K562 (cell line): Measurements from ENCODE around the gene CEACAM21. TPM values are rescaled to one million over a fixed set of nuclear protein-coding genes. Genes with fewer than 3 reads are reported as not detected.

Experiments
- FOSL1 ChIP-seq: fragments of 200-800 bp; sonication (Bioruptor generic); conservative IDR thresholded peaks from 2 replicates; pipeline ENCODE4 v1.6.1; 2016; ENCODE audit warnings: missing genetic modification characterization, missing compliant biosample characterization
- KAT2B ChIP-seq: IDR thresholded peaks from one replicate; pipeline ENCODE4 v1.6.1; 2012; ENCODE audit warnings: low read depth, mild to moderate bottlenecking, control low read depth, inconsistent platforms, low read length, moderate library complexity
- RAD21 ChIP-seq, 2 experiments: fragments of 250-450 bp in 1 of 2; fragments of 450-650 bp in 1 of 2; sonication (Bioruptor Pico) in 1 of 2; formaldehyde crosslinking in 1 of 2; IDR thresholded peaks in 1 of 2; conservative IDR thresholded peaks in 1 of 2; 2 replicates each; pipeline versions ENCODE4 v1.4.0 to v1.8.0; 2020 to 2022; ENCODE audit warnings: mild to moderate bottlenecking in 2 of 2, moderate library complexity in 1 of 2
- RBM39 ChIP-seq: fragments of 200-400 bp; formaldehyde crosslinking; optimal IDR thresholded peaks from 2 replicates; pipeline ENCODE3; 2018; ENCODE audit warnings: low read depth, low read length
- SMC3 ChIP-seq: conservative IDR thresholded peaks from 2 replicates; pipeline ENCODE4 v1.6.1; 2011; ENCODE audit warnings: low read depth, low read length, improper control_type of control experiment; ENCODE audit not compliant: insufficient read depth
- TBL1XR1 ChIP-seq, 2 experiments: IDR thresholded peaks; 2 replicates each; pipeline ENCODE4 v1.6.1; 2012; ENCODE audit warnings: improper control_type of control experiment in 2 of 2, low read length in 2 of 2, mild to moderate bottlenecking in 1 of 2
- TCF7 ChIP-seq: sonication (generic); IDR thresholded peaks from 2 replicates; pipeline ENCODE4 v1.6.1; 2016; ENCODE audit warnings: antibody characterized with exemption, borderline replicate concordance
- TEAD1 ChIP-seq, 2 experiments: fragments of 450-650 bp in 1 of 2; sonication (generic) in 1 of 2; formaldehyde crosslinking; IDR thresholded peaks; 2 replicates each; pipeline versions ENCODE4 v1.4.0 to v1.8.0; 2020 to 2022; ENCODE audit warnings: mild to moderate bottlenecking in 2 of 2, missing genetic modification reagents in 1 of 2
- TEAD4 ChIP-seq, 2 experiments: sonication (generic) in 1 of 2; formaldehyde crosslinking in 1 of 2; IDR thresholded peaks; 2 replicates each; pipeline versions ENCODE4 v1.6.1 to v1.8.0; 2012 to 2022; ENCODE audit warnings: borderline replicate concordance in 1 of 2, inconsistent platforms in 1 of 2, low read length in 1 of 2, mild to moderate bottlenecking in 1 of 2, missing genetic modification reagents in 1 of 2
- ZBTB7A ChIP-seq: IDR thresholded peaks from 2 replicates; pipeline ENCODE4 v1.6.1; 2011; ENCODE audit warnings: low read depth, mild to moderate bottlenecking, low read length, moderate library complexity, borderline replicate concordance; ENCODE audit not compliant: control insufficient read depth
- ZNF384 ChIP-seq: IDR thresholded peaks from 2 replicates; pipeline ENCODE4 v1.6.1; 2012; ENCODE audit warnings: low read depth, low read length, improper control_type of control experiment
- polyA plus RNA-seq, 8 experiments: library from polyadenylated mRNA; depleted of rRNA in 4 of 8; stranded (reverse) in 5 of 8; unstranded in 3 of 8; fragments of >200 nt; fragmentation: Nextera tagmentation in 2 of 8; fragmentation: Illumina TruSeq in 1 of 8; extraction: Ambion mirVana in 2 of 8; extraction: Trizol in 1 of 8; gene quantifications; 2 replicates each; pipeline versions ENCODE4 v1.2.1 to v1.2.3, GENCODE V29; 2011 to 2014; ENCODE audit warnings: inconsistent platforms in 1 of 8, missing spikeins in 1 of 8
- total RNA-seq, 7 experiments: library from RNA; depleted of rRNA in 6 of 7; stranded (reverse); fragments of >200 nt in 6 of 7; fragmentation: Illumina TruSeq in 2 of 7; extraction: Trizol in 2 of 7; gene quantifications; 2 replicates each; pipeline versions ENCODE4 v1.2.1 to v1.2.3, GENCODE V29; 2011 to 2021; ENCODE audit warnings: low replicate concordance in 1 of 7
- TF ChIP-seq, protein P1 (sequence below), 2 experiments: fragments of 450-650 bp; formaldehyde crosslinking in 1 of 2; IDR thresholded peaks; 2 replicates each; pipeline versions ENCODE4 v1.4.0 to v1.6.1; 2014 to 2020; ENCODE audit warnings: mild to moderate bottlenecking in 2 of 2, borderline replicate concordance in 1 of 2, low read depth in 1 of 2
- TF ChIP-seq, protein P2 (sequence below), 3 experiments: IDR thresholded peaks in 2 of 3; conservative IDR thresholded peaks in 1 of 3; 2 replicates each; pipeline ENCODE4 v1.5.1; 2011 to 2012; ENCODE audit warnings: low read length in 3 of 3, mild to moderate bottlenecking in 3 of 3, control low read depth in 2 of 3, improper control_type of control experiment in 1 of 3, inconsistent platforms in 1 of 3, low read depth in 1 of 3, mixed read lengths in 1 of 3, moderate library complexity in 1 of 3; ENCODE audit not compliant: insufficient read depth in 2 of 3
- TF ChIP-seq, protein P3 (sequence below): fragments of 450-650 bp; formaldehyde crosslinking; IDR thresholded peaks from 2 replicates; pipeline ENCODE4 v1.4.0; 2020; ENCODE audit warnings: mild to moderate bottlenecking, moderate library complexity

Gene CEACAM21
- total and polyA plus RNA-seq, 9 of the 15 experiments (the other 6 are each of a cell fraction or from before 2014, with no cell fraction given) = 0.06 to 0.40 (median 0.18) TPM; not detected in 1

DNA sequence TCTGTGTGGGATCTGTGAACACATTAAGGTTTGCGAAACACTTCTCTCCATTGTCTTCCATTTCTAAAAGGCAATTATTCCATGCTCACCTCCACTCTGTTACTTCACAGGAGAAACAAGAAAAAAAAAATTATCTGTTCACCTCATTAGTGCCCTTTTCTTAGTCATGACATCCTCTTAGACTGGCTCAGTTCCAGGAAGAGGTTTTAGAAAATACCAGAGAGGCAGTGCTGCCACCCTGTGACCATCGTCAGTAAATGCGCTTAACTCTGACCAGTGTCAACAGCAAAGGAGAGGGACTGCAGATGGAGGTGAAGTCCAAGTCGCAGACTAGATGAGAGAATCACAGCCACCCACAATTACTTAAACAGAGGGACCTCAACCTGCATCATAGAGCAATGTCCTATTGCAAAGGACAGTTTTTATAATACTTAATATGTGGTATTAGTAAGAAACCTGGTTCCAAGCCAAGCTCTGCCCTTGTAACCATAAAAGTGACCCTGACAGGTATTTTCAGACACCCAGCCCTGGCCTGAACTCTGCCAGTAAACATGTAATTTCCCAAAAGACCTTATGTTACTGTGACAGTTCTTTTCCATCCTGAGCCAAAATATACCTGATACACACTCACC is 19.4 kb downstream of the CEACAM21 start (continued):
- TF ChIP-seq, protein P1, sequence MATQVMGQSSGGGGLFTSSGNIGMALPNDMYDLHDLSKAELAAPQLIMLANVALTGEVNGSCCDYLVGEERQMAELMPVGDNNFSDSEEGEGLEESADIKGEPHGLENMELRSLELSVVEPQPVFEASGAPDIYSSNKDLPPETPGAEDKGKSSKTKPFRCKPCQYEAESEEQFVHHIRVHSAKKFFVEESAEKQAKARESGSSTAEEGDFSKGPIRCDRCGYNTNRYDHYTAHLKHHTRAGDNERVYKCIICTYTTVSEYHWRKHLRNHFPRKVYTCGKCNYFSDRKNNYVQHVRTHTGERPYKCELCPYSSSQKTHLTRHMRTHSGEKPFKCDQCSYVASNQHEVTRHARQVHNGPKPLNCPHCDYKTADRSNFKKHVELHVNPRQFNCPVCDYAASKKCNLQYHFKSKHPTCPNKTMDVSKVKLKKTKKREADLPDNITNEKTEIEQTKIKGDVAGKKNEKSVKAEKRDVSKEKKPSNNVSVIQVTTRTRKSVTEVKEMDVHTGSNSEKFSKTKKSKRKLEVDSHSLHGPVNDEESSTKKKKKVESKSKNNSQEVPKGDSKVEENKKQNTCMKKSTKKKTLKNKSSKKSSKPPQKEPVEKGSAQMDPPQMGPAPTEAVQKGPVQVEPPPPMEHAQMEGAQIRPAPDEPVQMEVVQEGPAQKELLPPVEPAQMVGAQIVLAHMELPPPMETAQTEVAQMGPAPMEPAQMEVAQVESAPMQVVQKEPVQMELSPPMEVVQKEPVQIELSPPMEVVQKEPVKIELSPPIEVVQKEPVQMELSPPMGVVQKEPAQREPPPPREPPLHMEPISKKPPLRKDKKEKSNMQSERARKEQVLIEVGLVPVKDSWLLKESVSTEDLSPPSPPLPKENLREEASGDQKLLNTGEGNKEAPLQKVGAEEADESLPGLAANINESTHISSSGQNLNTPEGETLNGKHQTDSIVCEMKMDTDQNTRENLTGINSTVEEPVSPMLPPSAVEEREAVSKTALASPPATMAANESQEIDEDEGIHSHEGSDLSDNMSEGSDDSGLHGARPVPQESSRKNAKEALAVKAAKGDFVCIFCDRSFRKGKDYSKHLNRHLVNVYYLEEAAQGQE (IDR thresholded peaks at IDR 0.05; ENCODE audit: borderline replicate concordance) = peak; percentile 43; the same call in 1 of the 2 replicates
- TF ChIP-seq, protein P1 (CRISPR knock-in tag; IDR thresholded peaks at IDR 0.05; ENCODE audit: low read depth) = no peak
- TF ChIP-seq TEAD1 (CRISPR knock-in tag; IDR thresholded peaks at IDR 0.05) (peak in 1 of 2 experiments; percentile 43; a peak in 1 of 4 replicates), RBM39 (no peak), ZBTB7A (no peak), RAD21 (CRISPR knock-in tag; conservative IDR thresholded peaks at IDR 0.05 in 1 of 2, IDR thresholded peaks at IDR 0.05 in 1 of 2) (peak; percentile 49 to 70), SMC3 (0 out of 2 replicates have a peak, but pooled peaks have one; percentile 11), FOSL1 (tag) (peak; percentile 58), TEAD4 (IDR thresholded peaks at IDR 0.05; ENCODE audit: low read length) (peak; percentile 46), TEAD4 (CRISPR knock-in tag; IDR thresholded peaks at IDR 0.05; ENCODE audit: borderline replicate concordance) (no peak), TBL1XR1 (IDR thresholded peaks at IDR 0.05; ENCODE audit: low read length in 2 of 2) (no peak), ZNF384 (peak; percentile 49; the same call in 1 of the 2 replicates), TCF7 (no peak), KAT2B (no peak)
- TF ChIP-seq, protein P2, sequence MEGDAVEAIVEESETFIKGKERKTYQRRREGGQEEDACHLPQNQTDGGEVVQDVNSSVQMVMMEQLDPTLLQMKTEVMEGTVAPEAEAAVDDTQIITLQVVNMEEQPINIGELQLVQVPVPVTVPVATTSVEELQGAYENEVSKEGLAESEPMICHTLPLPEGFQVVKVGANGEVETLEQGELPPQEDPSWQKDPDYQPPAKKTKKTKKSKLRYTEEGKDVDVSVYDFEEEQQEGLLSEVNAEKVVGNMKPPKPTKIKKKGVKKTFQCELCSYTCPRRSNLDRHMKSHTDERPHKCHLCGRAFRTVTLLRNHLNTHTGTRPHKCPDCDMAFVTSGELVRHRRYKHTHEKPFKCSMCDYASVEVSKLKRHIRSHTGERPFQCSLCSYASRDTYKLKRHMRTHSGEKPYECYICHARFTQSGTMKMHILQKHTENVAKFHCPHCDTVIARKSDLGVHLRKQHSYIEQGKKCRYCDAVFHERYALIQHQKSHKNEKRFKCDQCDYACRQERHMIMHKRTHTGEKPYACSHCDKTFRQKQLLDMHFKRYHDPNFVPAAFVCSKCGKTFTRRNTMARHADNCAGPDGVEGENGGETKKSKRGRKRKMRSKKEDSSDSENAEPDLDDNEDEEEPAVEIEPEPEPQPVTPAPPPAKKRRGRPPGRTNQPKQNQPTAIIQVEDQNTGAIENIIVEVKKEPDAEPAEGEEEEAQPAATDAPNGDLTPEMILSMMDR (IDR thresholded peaks at IDR 0.05 in 2 of 3, conservative IDR thresholded peaks at IDR 0.05 in 1 of 3; ENCODE audit: insufficient read depth in 2 of 3, low read depth in 1 of 3, low read length in 3 of 3) = peak; percentile 76 to 85 (median 80)
- TF ChIP-seq, protein P3, sequence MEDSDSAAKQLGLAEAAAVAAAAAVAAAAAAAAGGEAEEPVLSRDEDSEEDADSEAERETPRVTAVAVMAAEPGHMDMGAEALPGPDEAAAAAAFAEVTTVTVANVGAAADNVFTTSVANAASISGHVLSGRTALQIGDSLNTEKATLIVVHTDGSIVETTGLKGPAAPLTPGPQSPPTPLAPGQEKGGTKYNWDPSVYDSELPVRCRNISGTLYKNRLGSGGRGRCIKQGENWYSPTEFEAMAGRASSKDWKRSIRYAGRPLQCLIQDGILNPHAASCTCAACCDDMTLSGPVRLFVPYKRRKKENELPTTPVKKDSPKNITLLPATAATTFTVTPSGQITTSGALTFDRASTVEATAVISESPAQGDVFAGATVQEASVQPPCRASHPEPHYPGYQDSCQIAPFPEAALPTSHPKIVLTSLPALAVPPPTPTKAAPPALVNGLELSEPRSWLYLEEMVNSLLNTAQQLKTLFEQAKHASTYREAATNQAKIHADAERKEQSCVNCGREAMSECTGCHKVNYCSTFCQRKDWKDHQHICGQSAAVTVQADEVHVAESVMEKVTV (CRISPR knock-in tag) = peak; percentile 19; the same call in 1 of the 2 replicates
